Panc1 (cell line): ENCODE results near the gene GAS5. TPM values are rescaled to one million over a fixed set of nuclear protein-coding genes. Genes with fewer than 3 reads are reported as not detected.
A peak's percentile ranks its signal among the peaks of the same experiment; 100 is the strongest.

ENCODE experiments used
- ATAC-seq: fragments of 200-7000 bp; cut with Tn5 transposase; 2 replicates; pipeline ENCODE4 v1.9.1; 2020; ENCODE audit warnings: mild to moderate bottlenecking, moderate library complexity
- BruUV-seq: library from RNA; stranded (reverse); fragments of 400-500 nt; replicated peaks from 2 replicates; lab custom pipeline; 2021; lab: Mats Ljungman, UMichigan
- CTCF ChIA-PET: fragments of 300-600 bp; sonication (Branson Sonifier 250); formaldehyde crosslinking; loops from one replicate; lab custom pipeline; 2022; ENCODE audit warnings: antibody characterized with exemption; lab: Charles Lee
- POLR2A ChIA-PET: fragments of 300-600 bp; sonication (Branson Sonifier 250); formaldehyde crosslinking; loops from one replicate; lab custom pipeline; 2022; ENCODE audit warnings: antibody characterized with exemption; lab: Charles Lee
- DNase-seq: peaks from one replicate; pipeline ENCODE4 v3.0.0-alpha.2; 2010; ENCODE audit warnings: low read depth, low spot score
- H3K27ac ChIP-seq: 2 replicates; pipeline ENCODE4 v1.5.1; 2011; ENCODE audit warnings: mild to moderate bottlenecking, low read length, inconsistent platforms
- H3K27me3 ChIP-seq: fragments of 200-500 bp; sonication (Bioruptor generic); 2 replicates; pipeline ENCODE4 v1.6.0; 2014; ENCODE audit warnings: low read length, inconsistent platforms; ENCODE audit not compliant: control insufficient read depth, insufficient read depth
- H3K36me3 ChIP-seq: fragments of 200-500 bp; sonication (Bioruptor generic); 2 replicates; pipeline ENCODE4 v1.5.1; 2014; ENCODE audit warnings: inconsistent platforms, mild to moderate bottlenecking, low read length, moderate library complexity; ENCODE audit not compliant: control insufficient read depth, insufficient read depth
- H3K4me1 ChIP-seq: 2 replicates; pipeline ENCODE4 v1.5.1; 2011; ENCODE audit warnings: inconsistent platforms, mild to moderate bottlenecking, low read length, moderate library complexity; ENCODE audit not compliant: control insufficient read depth, insufficient read depth
- H3K4me3 ChIP-seq, 2 experiments: 2 replicates each; pipeline ENCODE4 v1.5.1; 2011 to 2012; ENCODE audit warnings: low read depth in 2 of 2, low read length in 2 of 2, mild to moderate bottlenecking in 2 of 2, inconsistent platforms in 1 of 2, moderate library complexity in 1 of 2
- H3K9me3 ChIP-seq: fragments of 200-500 bp; sonication (Bioruptor generic); 2 replicates; pipeline ENCODE4 v1.5.1; 2014; ENCODE audit warnings: low read depth, mild to moderate bottlenecking, inconsistent platforms, low read length, moderate library complexity; ENCODE audit not compliant: control insufficient read depth, insufficient read depth
- POLR2AphosphoS5 ChIP-seq: IDR thresholded peaks from 2 replicates; pipeline ENCODE4 v1.6.1; 2012; ENCODE audit warnings: mild to moderate bottlenecking, low read depth, low read length, moderate library complexity
- SIN3A ChIP-seq: IDR thresholded peaks from 2 replicates; pipeline ENCODE4 v1.6.1; 2012; ENCODE audit warnings: low read depth, mild to moderate bottlenecking, low read length, moderate library complexity, borderline replicate concordance; ENCODE audit not compliant: insufficient read depth
- TCF7L2 ChIP-seq: IDR thresholded peaks from 2 replicates; pipeline ENCODE4 v1.6.1; 2011; ENCODE audit warnings: mild to moderate bottlenecking, low read depth, low read length, inconsistent platforms
- in situ Hi-C: cut with HindIII; loops from 2 replicates; pipeline ENCODE4 v1.10.0; 2016; ENCODE audit warnings: low sequenced_read_pairs, low pct_unique_long_range_greater_than_20kb
- intact Hi-C: fragments of 100-400 bp; cut with micrococcal nuclease; formaldehyde crosslinking; loops from one replicate; pipeline ENCODE4 v1.10.0; 2022; ENCODE audit not compliant: unreplicated experiment
- total RNA-seq: library from RNA; stranded (reverse); gene quantifications from one replicate; pipeline ENCODE4 v1.2.1, GENCODE V29; 2021; ENCODE audit not compliant: unreplicated experiment
- TF ChIP-seq, protein P1 (sequence below), 2 experiments: IDR thresholded peaks; 2 replicates each; pipeline ENCODE4 v1.6.1; 2011 to 2012; ENCODE audit warnings: low read depth in 2 of 2, control low read depth in 1 of 2, low read length in 1 of 2, mild to moderate bottlenecking in 1 of 2, moderate library complexity in 1 of 2; ENCODE audit not compliant: insufficient read depth in 1 of 2
- TF ChIP-seq, protein P2 (sequence below): fragments of 450-650 bp; IDR thresholded peaks from 2 replicates; pipeline ENCODE4 v1.5.1; 2017; ENCODE audit warnings: mild to moderate bottlenecking

Gene GAS5
- total RNA-seq, 1 experiment from 2014 or later: 236 TPM

DNA sequence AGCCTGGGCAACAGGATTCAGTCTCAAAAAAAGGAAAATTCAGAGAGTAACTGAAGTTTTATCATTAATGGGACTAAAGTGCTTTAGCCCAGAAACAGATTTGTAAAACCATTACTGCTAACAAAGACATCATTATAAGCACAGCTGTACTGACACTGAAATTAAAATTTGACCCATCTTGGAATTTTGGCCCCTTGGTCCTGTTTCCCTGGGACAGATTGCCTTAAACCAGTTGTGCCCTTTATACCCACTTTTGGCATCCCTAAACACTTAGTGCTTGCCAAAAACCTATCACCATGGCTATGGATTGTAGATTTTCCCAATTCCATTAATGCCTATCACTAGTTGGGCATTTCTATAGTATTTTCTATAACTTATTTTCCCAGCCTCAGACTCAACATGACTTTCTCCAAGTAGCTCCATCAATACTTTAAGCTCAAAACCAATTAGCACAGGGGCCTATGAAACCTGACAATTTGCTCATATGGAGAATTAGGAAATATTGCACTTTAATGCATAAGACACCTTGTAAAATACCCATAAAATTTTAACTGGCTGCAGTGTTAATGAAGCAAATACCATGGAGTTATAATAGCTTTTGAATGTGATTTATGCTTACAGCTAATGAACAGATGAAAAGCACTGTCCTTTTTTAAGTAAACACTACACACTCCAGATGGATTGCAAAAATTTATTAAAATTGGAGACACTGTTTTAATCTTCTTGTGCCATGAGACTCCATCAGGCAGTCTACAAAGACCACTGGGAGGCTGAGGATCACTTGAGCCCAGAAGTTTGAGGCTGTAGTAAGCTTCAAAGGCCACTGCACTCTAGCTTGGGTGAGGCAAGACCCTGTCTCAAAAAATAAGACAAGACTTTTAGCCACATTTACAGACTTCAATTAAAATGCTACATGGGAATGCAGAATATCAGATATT lies 4.3 kb downstream of the GAS5 start:
- BruUV-seq: no TSS peak
- intact Hi-C loops: no loop called here
- H3K27ac ChIP-seq: peak overlapping the region; percentile 96; the same call in 1 of the 2 replicates
- ATAC-seq: no peak
- peaks cover 42% of the 10 kb centered on the region for H3K36me3 ChIP-seq
- H3K9me3 ChIP-seq: no peaks in the 10 kb centered on the region
- peaks cover 26% of the 10 kb centered on the region for H3K4me1 ChIP-seq
- TF ChIP-seq, protein P1, sequence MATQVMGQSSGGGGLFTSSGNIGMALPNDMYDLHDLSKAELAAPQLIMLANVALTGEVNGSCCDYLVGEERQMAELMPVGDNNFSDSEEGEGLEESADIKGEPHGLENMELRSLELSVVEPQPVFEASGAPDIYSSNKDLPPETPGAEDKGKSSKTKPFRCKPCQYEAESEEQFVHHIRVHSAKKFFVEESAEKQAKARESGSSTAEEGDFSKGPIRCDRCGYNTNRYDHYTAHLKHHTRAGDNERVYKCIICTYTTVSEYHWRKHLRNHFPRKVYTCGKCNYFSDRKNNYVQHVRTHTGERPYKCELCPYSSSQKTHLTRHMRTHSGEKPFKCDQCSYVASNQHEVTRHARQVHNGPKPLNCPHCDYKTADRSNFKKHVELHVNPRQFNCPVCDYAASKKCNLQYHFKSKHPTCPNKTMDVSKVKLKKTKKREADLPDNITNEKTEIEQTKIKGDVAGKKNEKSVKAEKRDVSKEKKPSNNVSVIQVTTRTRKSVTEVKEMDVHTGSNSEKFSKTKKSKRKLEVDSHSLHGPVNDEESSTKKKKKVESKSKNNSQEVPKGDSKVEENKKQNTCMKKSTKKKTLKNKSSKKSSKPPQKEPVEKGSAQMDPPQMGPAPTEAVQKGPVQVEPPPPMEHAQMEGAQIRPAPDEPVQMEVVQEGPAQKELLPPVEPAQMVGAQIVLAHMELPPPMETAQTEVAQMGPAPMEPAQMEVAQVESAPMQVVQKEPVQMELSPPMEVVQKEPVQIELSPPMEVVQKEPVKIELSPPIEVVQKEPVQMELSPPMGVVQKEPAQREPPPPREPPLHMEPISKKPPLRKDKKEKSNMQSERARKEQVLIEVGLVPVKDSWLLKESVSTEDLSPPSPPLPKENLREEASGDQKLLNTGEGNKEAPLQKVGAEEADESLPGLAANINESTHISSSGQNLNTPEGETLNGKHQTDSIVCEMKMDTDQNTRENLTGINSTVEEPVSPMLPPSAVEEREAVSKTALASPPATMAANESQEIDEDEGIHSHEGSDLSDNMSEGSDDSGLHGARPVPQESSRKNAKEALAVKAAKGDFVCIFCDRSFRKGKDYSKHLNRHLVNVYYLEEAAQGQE (IDR thresholded peaks at IDR 0.05; ENCODE audit: insufficient read depth in 1 of 2, low read depth in 2 of 2, low read length in 1 of 2): no peak
- peak; percentile 68 for TF ChIP-seq POLR2AphosphoS5
- TF ChIP-seq, protein P2, sequence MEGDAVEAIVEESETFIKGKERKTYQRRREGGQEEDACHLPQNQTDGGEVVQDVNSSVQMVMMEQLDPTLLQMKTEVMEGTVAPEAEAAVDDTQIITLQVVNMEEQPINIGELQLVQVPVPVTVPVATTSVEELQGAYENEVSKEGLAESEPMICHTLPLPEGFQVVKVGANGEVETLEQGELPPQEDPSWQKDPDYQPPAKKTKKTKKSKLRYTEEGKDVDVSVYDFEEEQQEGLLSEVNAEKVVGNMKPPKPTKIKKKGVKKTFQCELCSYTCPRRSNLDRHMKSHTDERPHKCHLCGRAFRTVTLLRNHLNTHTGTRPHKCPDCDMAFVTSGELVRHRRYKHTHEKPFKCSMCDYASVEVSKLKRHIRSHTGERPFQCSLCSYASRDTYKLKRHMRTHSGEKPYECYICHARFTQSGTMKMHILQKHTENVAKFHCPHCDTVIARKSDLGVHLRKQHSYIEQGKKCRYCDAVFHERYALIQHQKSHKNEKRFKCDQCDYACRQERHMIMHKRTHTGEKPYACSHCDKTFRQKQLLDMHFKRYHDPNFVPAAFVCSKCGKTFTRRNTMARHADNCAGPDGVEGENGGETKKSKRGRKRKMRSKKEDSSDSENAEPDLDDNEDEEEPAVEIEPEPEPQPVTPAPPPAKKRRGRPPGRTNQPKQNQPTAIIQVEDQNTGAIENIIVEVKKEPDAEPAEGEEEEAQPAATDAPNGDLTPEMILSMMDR: no peak
- no peak for DNase-seq
- 0 out of 4 replicates have a peak overlapping the region, but pooled peaks of 1 of the 2 experiments have one; percentile 1 for H3K4me3 ChIP-seq
- POLR2A ChIA-PET: interaction anchor here (0.6 kb wide), 2 partner anchors 37 to 40 kb away, joined by 3 to 7 read pairs; no protein-coding TSS in a partner anchor
- no peaks in the 10 kb centered on the region for H3K27me3 ChIP-seq
- CTCF ChIA-PET: no interaction called here
- in situ Hi-C loops: no loop called here

GRCh38 chr1:173862769-173863223 lies 5.0 kb downstream of the GAS5 start:
- intact Hi-C loops (no loop called here), in situ Hi-C loops (no loop called here)
- DNase-seq: no peak
- H3K27me3 ChIP-seq: no peaks in the 10 kb centered on the region
- TF ChIP-seq, protein P2: no peak
- TF ChIP-seq, protein P1 (IDR thresholded peaks at IDR 0.05; ENCODE audit: insufficient read depth in 1 of 2, low read depth in 2 of 2, low read length in 1 of 2): no peak
- TF ChIP-seq SIN3A (no peak), TCF7L2 (no peak), POLR2AphosphoS5 (no peak)
- ATAC-seq: peak; percentile 20
- CTCF ChIA-PET: no interaction called here
- no peaks in the 10 kb centered on the region for H3K9me3 ChIP-seq
- H3K27ac ChIP-seq: no peak overlapping the region
- no TSS peak for BruUV-seq
- H3K36me3 ChIP-seq: peaks cover 46% of the 10 kb centered on the region
- H3K4me1 ChIP-seq: peaks cover 26% of the 10 kb centered on the region
- H3K4me3 ChIP-seq: no peak overlapping the region
- POLR2A ChIA-PET: interaction anchor here (0.6 kb wide), 1 partner anchor 36 kb away, joined by 7 read pairs; no protein-coding TSS in a partner anchor
